HG02678 (cell line): ENCODE results near the gene KCNJ18.
"Not testable (repeated sequence)": the region's sequence is repeated elsewhere in the genome, so short reads cannot be mapped to it uniquely, and the experiment has no call there.

Experiments used
- ATAC-seq: cut with Tn5 transposase; IDR thresholded peaks from one replicate; pipeline ENCODE4 v1.9.1; 2021; ENCODE audit warnings: mild to moderate bottlenecking, moderate library complexity; ENCODE audit not compliant: unreplicated experiment

The KCNJ18 gene

DNA sequence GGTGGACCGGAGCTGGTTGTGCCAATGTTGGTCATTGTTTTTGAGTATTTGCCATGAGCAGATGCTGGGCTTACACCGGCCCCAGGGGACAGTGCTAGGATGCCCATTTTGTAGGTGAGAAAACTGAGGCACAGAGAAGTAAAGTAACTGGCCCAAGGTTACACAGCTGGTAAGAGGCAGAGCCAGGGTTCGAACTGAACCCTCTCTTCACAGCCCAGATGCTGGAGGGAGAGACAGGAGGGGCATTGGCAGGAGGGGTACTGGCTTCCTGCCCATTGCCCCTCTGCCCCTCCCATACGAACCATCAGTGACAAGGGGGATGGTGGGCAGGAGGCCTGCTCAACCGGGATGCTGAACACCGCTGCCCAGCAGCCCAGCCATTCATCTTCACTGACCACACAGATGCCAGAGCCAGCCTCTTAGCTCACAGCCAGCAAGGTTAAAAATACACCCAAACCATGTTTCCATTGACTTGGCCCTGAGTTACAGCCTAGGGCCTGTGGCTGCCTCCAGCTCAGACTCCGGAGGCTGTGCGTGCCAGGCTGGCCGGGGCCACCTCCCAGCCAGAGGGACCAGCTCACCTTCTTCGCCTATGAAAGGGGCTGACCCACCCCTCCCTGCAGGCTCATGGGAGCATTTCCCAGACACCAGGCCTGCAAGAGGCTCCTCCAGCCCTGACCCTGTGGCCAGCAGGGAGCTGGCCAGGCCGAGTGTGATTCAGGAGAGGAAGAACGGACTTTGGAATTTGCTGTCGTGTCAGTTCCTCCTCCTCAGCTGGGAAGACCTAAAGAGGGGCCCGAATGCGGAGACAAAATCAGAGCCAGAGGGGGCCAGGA, 57.6 kb downstream of the KCNJ18 start:
- ATAC-seq, result not testable (repeated sequence)

DNA sequence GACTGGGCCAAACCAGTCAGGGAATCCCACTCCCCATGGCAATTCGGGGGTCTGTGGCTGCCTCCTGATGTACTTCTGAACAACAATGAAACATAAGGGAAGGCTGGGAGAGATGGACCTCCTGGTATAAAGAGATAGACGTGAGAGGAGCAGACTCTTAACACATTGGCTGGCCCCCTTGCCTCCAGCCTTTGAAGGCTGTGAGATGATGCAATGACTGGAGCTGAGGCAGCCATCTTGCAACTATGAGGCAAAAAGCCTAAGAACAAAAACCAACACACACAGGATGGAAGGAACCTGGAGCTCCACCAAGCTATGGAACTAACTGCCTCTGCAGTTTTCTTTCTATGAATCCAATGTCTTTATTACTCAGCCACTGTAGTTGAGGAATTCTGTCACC, 58.8 kb downstream of the KCNJ18 start:
- not testable (repeated sequence) for ATAC-seq
